Activated T-cell treated with anti-CD3 and anti-CD28 coated beads, Interleukin-2, amount 50 U/mL, for 72 hours (primary cell): ENCODE data around the gene ALG14. TPM values are rescaled to one million over a fixed set of nuclear protein-coding genes. Genes with fewer than 3 reads are reported as not detected.
A peak's percentile ranks its signal among the peaks of the same experiment; 100 is the strongest.
"Not testable (repeated sequence)": the region's sequence is repeated elsewhere in the genome, so short reads cannot be mapped to it uniquely, and the experiment has no call there.

Experiments
- ATAC-seq, 2 donors: fragments of 150-1000 bp; cut with Tn5 transposase; replicated peaks in 1 of 2; 2 replicates each; pipeline ENCODE4 v1.10.0; 2021; ENCODE audit warnings: moderate library complexity in 2 of 2, mild to moderate bottlenecking in 1 of 2
- DNase-seq, 2 donors: peaks; one replicate each; pipeline ENCODE4 v3.0.0; 2021 to 2022; ENCODE audit warnings: mixed read lengths in 1 of 2
- H3K27ac Mint-ChIP-seq: one replicate; pipeline ENCODE4 v1.8.0; 2022; ENCODE audit warnings: mild to moderate bottlenecking, moderate library complexity, mixed read lengths
- H3K27me3 Mint-ChIP-seq: one replicate; pipeline ENCODE4 v1.8.0; 2022; ENCODE audit warnings: low read depth, mixed read lengths
- H3K36me3 Mint-ChIP-seq, 2 donors: one replicate each; pipeline ENCODE4 v1.8.0; 2022; ENCODE audit warnings: mixed read lengths in 2 of 2, mild to moderate bottlenecking in 1 of 2; ENCODE audit not compliant: insufficient read depth in 2 of 2
- H3K4me1 Mint-ChIP-seq: one replicate; pipeline ENCODE4 v1.8.0; 2022; ENCODE audit warnings: low read depth, mixed read lengths
- H3K4me3 Mint-ChIP-seq, 2 donors: one replicate each; pipeline ENCODE4 v1.8.0; 2022; ENCODE audit warnings: mild to moderate bottlenecking in 2 of 2, mixed read lengths in 2 of 2, moderate library complexity in 2 of 2
- H3K9me3 Mint-ChIP-seq, 2 donors: one replicate each; pipeline ENCODE4 v1.8.0; 2022; ENCODE audit warnings: mixed read lengths in 2 of 2
- total RNA-seq, 2 donors: library from RNA; stranded (reverse); gene quantifications; one replicate each; pipeline ENCODE4 v1.2.3, GENCODE V29; 2022

The ALG14 gene
- total RNA-seq, 2 donors from 2014 or later = 3.4 to 4.1 TPM

GRCh38 chr1:95047624-95048023 lies 25.1 kb downstream of the ALG14 start:
- H3K4me1 Mint-ChIP-seq, H3K27ac Mint-ChIP-seq, ATAC-seq, DNase-seq, H3K36me3 Mint-ChIP-seq, H3K27me3 Mint-ChIP-seq, H3K4me3 Mint-ChIP-seq, H3K9me3 Mint-ChIP-seq: not testable (repeated sequence)

- ATAC-seq = no peak
- Mint-ChIP-seq H3K9me3 (no peaks in the 10 kb centered on the region), H3K27me3 (no peaks in the 10 kb centered on the region), H3K4me3 (no peak overlapping the region), H3K4me1 (no peaks in the 10 kb centered on the region), H3K36me3 (no peaks in the 10 kb centered on the region), H3K27ac (no peak overlapping the region)
- no peak for DNase-seq
Measured at GRCh38 chr1:95046359-95046758, 26.4 kb downstream of the ALG14 start.

- no peak overlapping the region for H3K4me3 Mint-ChIP-seq
- no peaks in the 10 kb centered on the region for H3K27me3 Mint-ChIP-seq
- ATAC-seq (peak; percentile 91 to 92), DNase-seq (peak; percentile 72 to 80)
- no peak overlapping the region for H3K27ac Mint-ChIP-seq
- no peaks in the 10 kb centered on the region for H3K4me1 Mint-ChIP-seq
- H3K9me3 Mint-ChIP-seq = no peaks in the 10 kb centered on the region
- no peaks in the 10 kb centered on the region for H3K36me3 Mint-ChIP-seq
Measured at GRCh38 chr1:95043141-95043980, 29.4 kb downstream of the ALG14 start.

- DNase-seq (no peak), ATAC-seq (no peak)
- no peaks in the 10 kb centered on the region for H3K36me3 Mint-ChIP-seq
- H3K27ac Mint-ChIP-seq = no peak overlapping the region
- no peaks in the 10 kb centered on the region for H3K9me3 Mint-ChIP-seq
- no peaks in the 10 kb centered on the region for H3K4me1 Mint-ChIP-seq
- no peak overlapping the region for H3K4me3 Mint-ChIP-seq
- no peaks in the 10 kb centered on the region for H3K27me3 Mint-ChIP-seq
Measured at GRCh38 chr1:95042286-95042685, 30.5 kb downstream of the ALG14 start.

- Mint-ChIP-seq H3K27ac (no peak overlapping the region), H3K4me3 (no peak overlapping the region), H3K36me3 (no peaks in the 10 kb centered on the region), H3K27me3 (no peaks in the 10 kb centered on the region), H3K9me3 (no peaks in the 10 kb centered on the region), H3K4me1 (no peaks in the 10 kb centered on the region)
- DNase-seq (no peak), ATAC-seq (no peak)
Measured at GRCh38 chr1:95041491-95042165, 31.1 kb downstream of the ALG14 start.

GRCh38 chr1:95040032-95040525 lies 32.7 kb downstream of the ALG14 start:
- H3K27me3 Mint-ChIP-seq = no peaks in the 10 kb centered on the region
- H3K36me3 Mint-ChIP-seq = no peaks in the 10 kb centered on the region
- H3K4me3 Mint-ChIP-seq = no peak overlapping the region
- no peak overlapping the region for H3K27ac Mint-ChIP-seq
- no peak for ATAC-seq
- H3K4me1 Mint-ChIP-seq = no peaks in the 10 kb centered on the region
- DNase-seq = no peak
- H3K9me3 Mint-ChIP-seq = no peaks in the 10 kb centered on the region

GRCh38 chr1:95039360-95040031 lies 33.3 kb downstream of the ALG14 start:
- Mint-ChIP-seq H3K27ac (no peak overlapping the region), H3K36me3 (no peaks in the 10 kb centered on the region), H3K27me3 (no peaks in the 10 kb centered on the region), H3K9me3 (no peaks in the 10 kb centered on the region), H3K4me1 (no peaks in the 10 kb centered on the region), H3K4me3 (no peak overlapping the region)
- ATAC-seq (no peak), DNase-seq (no peak)

- Mint-ChIP-seq H3K4me3 (no peak overlapping the region), H3K4me1 (no peaks in the 10 kb centered on the region), H3K36me3 (peaks cover 0 to 1% of the 10 kb centered on the region in 2 donors), H3K9me3 (no peaks in the 10 kb centered on the region), H3K27me3 (no peaks in the 10 kb centered on the region), H3K27ac (no peak overlapping the region)
- ATAC-seq = no peak
- DNase-seq = no peak
Measured at GRCh38 chr1:95035536-95035935, 37.2 kb downstream of the ALG14 start.

GRCh38 chr1:95034506-95034905 lies 38.2 kb downstream of the ALG14 start:
- Mint-ChIP-seq H3K4me1 (no peaks in the 10 kb centered on the region), H3K27me3 (no peaks in the 10 kb centered on the region), H3K27ac (no peak overlapping the region), H3K9me3 (no peaks in the 10 kb centered on the region), H3K4me3 (no peak overlapping the region), H3K36me3 (peaks cover 0 to 1% of the 10 kb centered on the region in 2 donors)
- no peak for ATAC-seq
- DNase-seq = no peak

- no peak overlapping the region for H3K27ac Mint-ChIP-seq
- no peak overlapping the region for H3K4me3 Mint-ChIP-seq
- H3K4me1 Mint-ChIP-seq = no peaks in the 10 kb centered on the region
- H3K9me3 Mint-ChIP-seq = peaks cover 0 to 2% of the 10 kb centered on the region in 2 donors
- H3K36me3 Mint-ChIP-seq = peaks cover 1 to 2% of the 10 kb centered on the region in 2 donors
- ATAC-seq (no peak), DNase-seq (no peak)
- no peaks in the 10 kb centered on the region for H3K27me3 Mint-ChIP-seq
Measured at GRCh38 chr1:95033843-95034242, 38.9 kb downstream of the ALG14 start.

- Mint-ChIP-seq H3K4me3 (no peak overlapping the region), H3K27ac (no peak overlapping the region), H3K27me3 (no peaks in the 10 kb centered on the region), H3K36me3 (peaks cover 1 to 2% of the 10 kb centered on the region in 2 donors), H3K4me1 (no peaks in the 10 kb centered on the region), H3K9me3 (peaks cover 0 to 2% of the 10 kb centered on the region in 2 donors)
- no peak for DNase-seq
- no peak for ATAC-seq
Measured at GRCh38 chr1:95029532-95029931, 43.2 kb downstream of the ALG14 start.

- Mint-ChIP-seq H3K9me3 (peaks cover 0 to 2% of the 10 kb centered on the region in 2 donors), H3K4me1 (no peaks in the 10 kb centered on the region), H3K27me3 (no peaks in the 10 kb centered on the region), H3K27ac (no peak overlapping the region), H3K4me3 (no peak overlapping the region), H3K36me3 (peaks cover 1 to 2% of the 10 kb centered on the region in 2 donors)
- no peak for ATAC-seq
- DNase-seq = no peak
Measured at GRCh38 chr1:95028954-95029353, 43.8 kb downstream of the ALG14 start.

- no peaks in the 10 kb centered on the region for H3K27me3 Mint-ChIP-seq
- no peak for DNase-seq
- ATAC-seq = no peak
- H3K4me3 Mint-ChIP-seq = no peak overlapping the region
- H3K27ac Mint-ChIP-seq = no peak overlapping the region
- H3K36me3 Mint-ChIP-seq = peaks cover 1 to 2% of the 10 kb centered on the region in 2 donors
- H3K4me1 Mint-ChIP-seq = no peaks in the 10 kb centered on the region
- H3K9me3 Mint-ChIP-seq = peaks cover 0 to 2% of the 10 kb centered on the region in 2 donors
Measured at GRCh38 chr1:95027046-95027445, 45.7 kb downstream of the ALG14 start.
